HG03565 (cell line): Measurements from ENCODE around the gene IL10RB.
A peak's percentile ranks its signal among the peaks of the same experiment; 100 is the strongest.
"Not testable (repeated sequence)": the region's sequence is repeated elsewhere in the genome, so short reads cannot be mapped to it uniquely, and the experiment has no call there.

Experiments used
- ATAC-seq: cut with Tn5 transposase; IDR thresholded peaks from one replicate; pipeline ENCODE4 v1.9.1; 2021; ENCODE audit warnings: mild to moderate bottlenecking, moderate library complexity; ENCODE audit not compliant: unreplicated experiment

IL10RB gene

DNA sequence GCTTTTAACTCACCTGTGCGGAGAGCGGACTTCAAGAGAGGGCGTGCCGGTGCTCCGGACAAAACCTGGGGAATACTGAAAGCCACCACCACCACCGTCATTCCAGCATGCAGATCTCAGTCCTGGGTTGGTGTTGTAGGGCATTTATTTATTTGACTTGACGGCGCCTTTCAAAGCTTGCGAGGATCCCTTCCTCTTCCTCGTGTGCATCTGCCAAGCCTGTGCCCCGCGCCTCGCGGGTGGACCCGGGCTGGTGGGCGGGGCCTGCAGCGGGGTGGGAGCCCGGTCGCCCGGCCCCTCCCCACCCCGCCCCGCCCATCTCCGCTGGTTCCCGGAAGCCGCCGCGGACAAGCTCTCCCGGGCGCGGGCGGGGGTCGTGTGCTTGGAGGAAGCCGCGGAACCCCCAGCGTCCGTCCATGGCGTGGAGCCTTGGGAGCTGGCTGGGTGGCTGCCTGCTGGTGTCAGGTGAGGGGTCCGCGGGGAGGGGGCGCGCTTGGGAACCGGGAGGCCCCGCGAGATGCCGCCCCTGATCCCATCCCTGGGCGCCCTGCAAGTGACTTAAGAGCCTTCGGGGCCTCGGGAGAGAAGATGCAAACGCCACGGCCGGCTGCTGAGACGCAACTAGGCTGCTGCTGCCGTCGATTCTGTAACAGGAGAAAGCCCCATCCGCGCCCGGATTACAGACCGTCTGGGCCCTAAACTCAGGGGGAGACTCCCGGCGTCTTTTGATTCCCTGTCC is at the start of gene IL10RB:
Gene IL10RB, plus strand, starts transcription at position 318 of the 739 bp plus-strand sequence. Its CDS starts 99 bp downstream, at position 417.
- ATAC-seq: peak; percentile 19

- no peak for ATAC-seq
Measured at GRCh38 chr21:33217138-33217520, 49.0 kb upstream of the IL10RB start.

- ATAC-seq: no peak
Measured at GRCh38 chr21:33219300-33219699, 46.9 kb upstream of the IL10RB start.

GRCh38 chr21:33219954-33220353 is 46.2 kb upstream of the IL10RB start:
- no peak for ATAC-seq

- ATAC-seq: not testable (repeated sequence)
Measured at GRCh38 chr21:33225376-33225775, 40.8 kb upstream of the IL10RB start.

DNA sequence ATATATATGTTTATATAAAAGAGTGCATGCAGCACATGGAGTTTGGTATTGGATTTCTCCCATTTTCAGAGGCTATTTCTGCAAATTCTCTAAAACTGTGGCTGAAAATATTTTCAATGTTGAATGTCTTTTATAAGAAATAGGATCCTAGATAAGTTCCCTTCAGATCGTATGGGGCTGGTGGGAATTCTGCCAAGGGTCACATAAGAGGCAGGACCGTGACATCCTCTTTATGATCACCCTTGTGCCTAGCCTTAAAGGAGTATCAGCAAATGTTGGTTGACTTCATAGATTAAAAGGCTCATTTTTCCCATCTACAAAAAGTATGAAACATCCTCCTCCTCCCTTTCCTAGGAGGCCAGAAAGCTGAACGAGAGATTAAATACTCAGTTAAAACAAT is 37.7 kb upstream of the IL10RB start:
- ATAC-seq: no peak

GRCh38 chr21:33229099-33229783 is 36.9 kb upstream of the IL10RB start:
- ATAC-seq: no peak

GRCh38 chr21:33229784-33230544 is 36.2 kb upstream of the IL10RB start, which contains the start of gene IFNAR2:
Gene IFNAR2, plus strand, starts transcription at chr21:33229938. Its CDS starts 11,985 bp downstream, at chr21:33241923.
- ATAC-seq: peak; percentile 50

- ATAC-seq: no peak
Measured at GRCh38 chr21:33230545-33231324, 35.4 kb upstream of the IL10RB start.

GRCh38 chr21:33231526-33231925 is 34.6 kb upstream of the IL10RB start:
- ATAC-seq: no peak

DNA sequence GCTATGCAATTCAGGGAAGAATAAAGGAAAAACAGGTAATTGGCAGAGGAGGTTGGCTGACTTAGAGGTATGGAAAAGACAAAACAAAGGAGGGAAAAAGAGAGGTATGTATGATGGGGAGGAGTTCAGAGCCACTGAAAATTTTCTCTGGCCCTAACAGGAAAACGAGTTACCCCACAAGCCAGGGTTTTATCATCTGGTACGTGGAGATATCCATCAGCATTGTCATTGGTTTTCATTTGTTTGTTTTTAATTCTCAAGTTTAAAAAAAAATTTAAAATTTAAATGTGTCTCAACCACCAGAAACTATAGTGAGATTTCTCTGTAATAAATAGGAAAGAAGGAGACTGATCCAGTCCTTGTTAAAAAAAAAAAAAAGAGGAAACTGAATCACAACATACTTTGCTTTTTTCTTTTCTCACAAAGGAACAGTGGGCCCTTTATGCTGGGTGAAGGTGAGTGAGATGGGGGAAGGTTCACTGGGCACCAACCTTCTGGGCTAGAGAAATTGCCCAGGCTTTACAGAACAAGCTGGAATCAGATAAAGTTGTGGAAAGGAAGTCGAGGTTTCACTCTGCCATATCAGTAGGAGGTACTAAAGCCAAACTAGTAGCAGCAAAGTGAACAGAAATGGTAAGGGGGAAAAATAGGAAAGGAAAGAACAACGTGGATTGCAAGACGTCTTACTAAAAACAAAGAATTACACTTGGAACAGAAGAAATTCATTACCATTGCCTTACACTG is 33.7 kb upstream of the IL10RB start:
- no peak for ATAC-seq

GRCh38 chr21:33234635-33235520 is 31.3 kb upstream of the IL10RB start:
- ATAC-seq: no peak

DNA sequence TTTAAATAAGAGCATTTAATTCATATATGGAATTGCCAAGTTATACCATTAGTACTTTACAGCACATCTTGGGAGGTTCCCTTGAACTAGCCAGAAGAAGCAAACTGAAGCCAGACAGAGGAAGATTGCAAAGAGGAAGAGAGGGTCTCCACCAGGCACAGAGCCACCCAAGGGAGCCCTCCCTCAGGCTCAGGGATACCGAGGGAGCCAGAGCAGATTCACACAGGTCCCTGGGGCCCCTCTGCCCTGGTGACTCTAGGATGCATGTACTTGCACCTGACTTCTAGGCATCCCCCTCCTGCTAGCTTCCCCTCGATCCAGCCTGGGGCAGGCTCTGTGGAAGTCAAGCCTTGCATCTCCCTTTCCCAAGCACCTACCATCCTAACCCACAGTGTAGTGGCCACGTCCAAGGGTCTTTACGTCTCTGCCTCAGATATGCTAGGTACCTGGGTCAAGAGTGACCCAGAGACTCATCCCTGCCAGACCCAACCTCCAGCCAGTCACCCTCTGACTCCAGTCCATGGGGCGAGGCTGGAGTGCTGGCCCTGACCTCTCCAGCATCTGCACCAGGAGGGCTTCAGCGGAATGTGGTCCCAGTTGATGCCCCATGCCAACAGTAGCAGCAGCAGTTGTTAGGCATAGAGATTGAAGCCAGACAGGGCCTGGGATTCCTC is 30.0 kb upstream of the IL10RB start:
- ATAC-seq: no peak

- ATAC-seq: no peak
Measured at GRCh38 chr21:33236766-33237165, 29.4 kb upstream of the IL10RB start.

DNA sequence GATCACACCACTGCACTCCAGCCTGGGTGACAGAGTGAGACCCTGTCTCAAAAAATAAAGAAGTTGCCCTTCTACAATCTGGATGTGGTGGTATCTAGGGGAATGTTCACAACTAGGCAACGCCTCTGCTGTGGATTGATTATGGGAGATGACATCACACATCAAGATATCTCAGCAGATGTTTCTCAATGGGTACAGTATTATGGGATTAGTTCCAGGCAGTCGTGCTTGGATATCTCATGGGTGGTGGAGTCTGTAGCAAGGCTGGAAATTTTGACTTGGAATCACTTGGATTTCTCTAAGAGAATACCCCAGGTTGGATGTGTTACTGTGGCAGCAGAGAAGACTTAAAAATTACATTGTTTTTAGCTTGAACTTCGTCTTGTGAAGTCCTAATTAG is 28.7 kb upstream of the IL10RB start:
- ATAC-seq: no peak

- ATAC-seq: peak; percentile 15
Measured at GRCh38 chr21:33238146-33238545, 28.0 kb upstream of the IL10RB start.

- peak; percentile 70 for ATAC-seq
Measured at GRCh38 chr21:33238565-33239255, 27.5 kb upstream of the IL10RB start.

- not testable (repeated sequence) for ATAC-seq
Measured at GRCh38 chr21:33239559-33240127, 26.5 kb upstream of the IL10RB start.
